CD14-positive monocyte (primary cell): Measurements from ENCODE around the gene TEX13A. TPM values are rescaled to one million over a fixed set of nuclear protein-coding genes. Genes with fewer than 3 reads are reported as not detected.

ENCODE experiments used
- DNase-seq, 3 donors: peaks; one replicate each; pipeline ENCODE4 v3.0.0-alpha.2; 2011 to 2022
- H2AFZ ChIP-seq: 2 replicates; pipeline ENCODE4 v1.6.0; 2012; ENCODE audit warnings: mild to moderate bottlenecking, low read depth, low read length, inconsistent platforms; ENCODE audit not compliant: insufficient read depth, poor library complexity, severe bottlenecking
- H3K27ac ChIP-seq, 2 donors: 1 replicate in 1 of 2; 2 replicates in 1 of 2; pipeline ENCODE4 v1.5.1; 2012 to 2013; ENCODE audit warnings: low read length in 2 of 2, control low read depth in 1 of 2, inconsistent platforms in 1 of 2, low read depth in 1 of 2, mild to moderate bottlenecking in 1 of 2
- H3K27me3 ChIP-seq, 2 donors: one replicate each; pipeline versions ENCODE4 v1.6.0 to v1.6.1; 2011 to 2013; ENCODE audit warnings: low read length in 2 of 2; ENCODE audit not compliant: control insufficient read depth in 2 of 2, insufficient read depth in 2 of 2
- H3K36me3 ChIP-seq, 2 donors: replicated peaks in 1 of 2; 1 replicate in 1 of 2; 2 replicates in 1 of 2; pipeline versions ENCODE4 v1.5.1 to v1.6.1; 2012 to 2013; ENCODE audit warnings: low read length in 2 of 2, control low read depth in 1 of 2, inconsistent platforms in 1 of 2, mild to moderate bottlenecking in 1 of 2; ENCODE audit not compliant: insufficient read depth in 2 of 2, control insufficient read depth in 1 of 2
- H3K4me1 ChIP-seq, 2 donors: 1 replicate in 1 of 2; 2 replicates in 1 of 2; pipeline versions ENCODE4 v1.5.1 to v1.6.1; 2012 to 2013; ENCODE audit warnings: low read length in 2 of 2, control low read depth in 1 of 2, inconsistent platforms in 1 of 2, mild to moderate bottlenecking in 1 of 2, moderate library complexity in 1 of 2; ENCODE audit not compliant: insufficient read depth in 2 of 2, control insufficient read depth in 1 of 2
- H3K4me2 ChIP-seq: replicated peaks from 2 replicates; pipeline ENCODE3; 2012; ENCODE audit warnings: low read length, moderate library complexity, mild to moderate bottlenecking; ENCODE audit not compliant: poor library complexity, severe bottlenecking; ENCODE audit errors: extremely low read depth
- H3K4me3 ChIP-seq, 3 experiments: fragments of 200-600 bp in 1 of 3; sonication (generic) in 1 of 3; replicated peaks in 1 of 3; 1 replicate in 2 of 3; 2 replicates in 1 of 3; pipeline ENCODE4 v1.5.1; 2011 to 2013; ENCODE audit warnings: low read length in 3 of 3, mild to moderate bottlenecking in 3 of 3, control low read depth in 2 of 3, low read depth in 2 of 3, inconsistent platforms in 1 of 3, moderate library complexity in 1 of 3
- H3K79me2 ChIP-seq: 2 replicates; pipeline ENCODE4 v1.6.0; 2012; ENCODE audit warnings: mild to moderate bottlenecking, control low read depth, inconsistent platforms, low read length, moderate library complexity; ENCODE audit not compliant: insufficient read depth
- H3K9ac ChIP-seq: 2 replicates; pipeline ENCODE4 v1.6.0; 2017; ENCODE audit warnings: low read length, mild to moderate bottlenecking; ENCODE audit not compliant: insufficient read depth, poor library complexity, severe bottlenecking
- H3K9me3 ChIP-seq, 2 donors: replicated peaks in 1 of 2; 1 replicate in 1 of 2; 2 replicates in 1 of 2; pipeline versions ENCODE4 v1.5.1 to v1.6.1; 2012 to 2013; ENCODE audit warnings: low read length in 2 of 2, control low read depth in 1 of 2; ENCODE audit not compliant: control insufficient read depth in 1 of 2, insufficient read depth in 1 of 2
- H4K20me1 ChIP-seq: 2 replicates; pipeline ENCODE4 v1.6.0; 2012; ENCODE audit warnings: mild to moderate bottlenecking, low read length, control low read depth, moderate library complexity; ENCODE audit not compliant: insufficient read depth
- H3K27ac Mint-ChIP-seq, 7 donors: one replicate each; pipeline ENCODE4 v1.8.0; 2020; ENCODE audit warnings: mild to moderate bottlenecking in 7 of 7, mixed read lengths in 7 of 7, moderate library complexity in 6 of 7, inconsistent platforms in 2 of 7
- H3K27me3 Mint-ChIP-seq, 3 donors: one replicate each; pipeline ENCODE4 v1.8.0; 2021 to 2022; ENCODE audit warnings: low read depth in 3 of 3, mild to moderate bottlenecking in 3 of 3, mixed read lengths in 3 of 3, moderate library complexity in 3 of 3, inconsistent platforms in 1 of 3
- H3K36me3 Mint-ChIP-seq, 2 donors: one replicate each; pipeline ENCODE4 v1.8.0; 2020; ENCODE audit warnings: mixed read lengths in 2 of 2, inconsistent platforms in 1 of 2, mild to moderate bottlenecking in 1 of 2
- H3K4me1 Mint-ChIP-seq: one replicate; pipeline ENCODE4 v1.8.0; 2020; ENCODE audit warnings: mild to moderate bottlenecking, mixed read lengths
- H3K4me3 Mint-ChIP-seq, 2 donors: one replicate each; pipeline ENCODE4 v1.8.0; 2020; ENCODE audit warnings: mild to moderate bottlenecking in 2 of 2, mixed read lengths in 2 of 2, moderate library complexity in 1 of 2
- H3K9me3 Mint-ChIP-seq, 7 donors: one replicate each; pipeline ENCODE4 v1.8.0; 2020 to 2022; ENCODE audit warnings: mixed read lengths in 7 of 7, mild to moderate bottlenecking in 6 of 7, moderate library complexity in 6 of 7, inconsistent platforms in 2 of 7
- CTCF ChIP-seq: fragments of 200-600 bp; IDR thresholded peaks from one replicate; pipeline ENCODE4 v1.8.0; 2022; ENCODE audit warnings: antibody characterized with exemption, mild to moderate bottlenecking
- WGBS: methylation state at CpG from one replicate; pipeline ENCODE4 v1.1.5; 2013; ENCODE audit warnings: missing lambda C conversion rate; ENCODE audit not compliant: insufficient coverage; 5-methylcytosine and 5-hydroxymethylcytosine counted together
- intact Hi-C, 2 donors: fragments of 100-400 bp; cut with micrococcal nuclease; formaldehyde crosslinking; loops; one replicate each; pipeline versions ENCODE4 v1.15.0 to v1.15.1; 2023
- polyA plus RNA-seq, 3 donors: library from polyadenylated mRNA; depleted of rRNA in 1 of 3; unstranded in 2 of 3; stranded (reverse) in 1 of 3; fragments of 300-500 nt in 2 of 3; fragments of >200 nt in 1 of 3; fragmentation: Illumina TruSeq in 2 of 3; gene quantifications; 1 replicate in 2 of 3; 2 replicates in 1 of 3; pipeline ENCODE4 v1.2.3, GENCODE V29; 2012 to 2021

The TEX13A gene
- polyA plus RNA-seq, 3 donors: not detected

- H3K4me2 ChIP-seq: no peak overlapping the region
- no peaks in the 10 kb centered on the region for H3K36me3 Mint-ChIP-seq
- intact Hi-C loops: no loop called here
Measured at GRCh38 chrX:105210258-105210657, 10.2 kb downstream of the TEX13A start.

GRCh38 chrX:105209406-105209805 lies 11.1 kb downstream of the TEX13A start:
- no peak for DNase-seq
- Histone ChIP-seq H3K79me2 (no peaks in the 10 kb centered on the region), H3K36me3 (no peaks in the 10 kb centered on the region), H4K20me1 (no peaks in the 10 kb centered on the region), H3K27me3 (no peaks in the 10 kb centered on the region), H3K9me3 (no peaks in the 10 kb centered on the region), H3K4me3 (no peak overlapping the region), H3K4me1 (no peaks in the 10 kb centered on the region), H3K9ac (no peak overlapping the region), H3K4me2 (no peak overlapping the region), H2AFZ (no peak overlapping the region), H3K27ac (no peak overlapping the region)
- intact Hi-C loops: no loop called here
- Mint-ChIP-seq H3K36me3 (no peaks in the 10 kb centered on the region), H3K27ac (no peak overlapping the region), H3K9me3 (peaks cover 0 to 9% (median 1%) of the 10 kb centered on the region in 7 donors), H3K4me1 (no peaks in the 10 kb centered on the region), H3K27me3 (peaks cover 0 to 2% (median 0%) of the 10 kb centered on the region in 3 donors), H3K4me3 (no peak overlapping the region)
- no peak for TF ChIP-seq CTCF

More at GRCh38 chrX:105210258-105210657, 10.2 kb downstream of the TEX13A start:
- H3K9ac ChIP-seq: no peak overlapping the region
- no peak overlapping the region for H3K27ac ChIP-seq
- no peak for TF ChIP-seq CTCF
- Mint-ChIP-seq H3K4me1 (no peaks in the 10 kb centered on the region), H3K27me3 (peaks cover 0 to 4% (median 0%) of the 10 kb centered on the region in 3 donors), H3K4me3 (no peak overlapping the region), H3K27ac (no peak overlapping the region), H3K9me3 (peaks cover 0 to 9% (median 1%) of the 10 kb centered on the region in 7 donors)
- H3K36me3 ChIP-seq: no peaks in the 10 kb centered on the region
- WGBS: no CpG with 5 or more reads among the region's 2 CpGs
- H3K4me3 ChIP-seq: no peak overlapping the region
- no peak overlapping the region for H2AFZ ChIP-seq
- H3K79me2 ChIP-seq: no peaks in the 10 kb centered on the region
- DNase-seq: no peak
- H4K20me1 ChIP-seq: no peaks in the 10 kb centered on the region
- H3K9me3 ChIP-seq: no peaks in the 10 kb centered on the region
- no peaks in the 10 kb centered on the region for H3K27me3 ChIP-seq
- H3K4me1 ChIP-seq: no peaks in the 10 kb centered on the region
